PC-3 (cell line): ENCODE results near the gene GPC5. TPM values are rescaled to one million over a fixed set of nuclear protein-coding genes. Genes with fewer than 3 reads are reported as not detected.

ENCODE experiments used
- ATAC-seq: fragments of 200-7000 bp; cut with Tn5 transposase; 2 replicates; pipeline ENCODE4 v1.9.1; 2020; ENCODE audit warnings: mild to moderate bottlenecking, moderate library complexity
- BruUV-seq: library from RNA; stranded (reverse); fragments of 400-500 nt; replicated peaks from 2 replicates; lab custom pipeline; 2021; lab: Mats Ljungman, UMichigan
- CTCF ChIA-PET: fragments of 300-600 bp; sonication (Branson Sonifier 250); formaldehyde crosslinking; loops from one replicate; lab custom pipeline; 2022; ENCODE audit warnings: antibody characterized with exemption; lab: Charles Lee
- POLR2A ChIA-PET: fragments of 300-600 bp; sonication (Branson Sonifier 250); formaldehyde crosslinking; loops from one replicate; lab custom pipeline; 2022; ENCODE audit warnings: antibody characterized with exemption; ENCODE audit not compliant: unreplicated experiment; lab: Charles Lee
- DNase-seq: peaks from one replicate; pipeline ENCODE4 v3.0.0-alpha.2; 2015
- H2AFZ ChIP-seq: fragments of 300-600 bp; sonication (generic); 2 replicates; pipeline ENCODE4 v1.6.0; 2016; ENCODE audit warnings: antibody characterized with exemption, low read length
- H3F3A ChIP-seq: fragments of 300-600 bp; sonication (generic); one replicate; pipeline ENCODE4 v1.6.0; 2017; ENCODE audit warnings: antibody characterized with exemption, low read length, control low read depth, mild to moderate bottlenecking; ENCODE audit not compliant: unreplicated experiment
- H3K27ac ChIP-seq: fragments of 300-600 bp; sonication (generic); 2 replicates; pipeline ENCODE4 v1.5.1; 2016; ENCODE audit warnings: mild to moderate bottlenecking, low read length
- H3K27me3 ChIP-seq: fragments of 300-600 bp; sonication (generic); 2 replicates; pipeline ENCODE4 v1.6.1; 2016; ENCODE audit warnings: low read length, mixed read lengths
- H3K36me3 ChIP-seq: fragments of 300-600 bp; sonication (generic); 2 replicates; pipeline ENCODE4 v1.6.1; 2016; ENCODE audit warnings: low read depth, mixed run types, low read length, mixed read lengths
- H3K4me1 ChIP-seq: fragments of 300-600 bp; sonication (generic); 2 replicates; pipeline ENCODE4 v1.5.1; 2016; ENCODE audit warnings: low read length; ENCODE audit not compliant: insufficient read depth
- H3K4me2 ChIP-seq: fragments of 300-600 bp; sonication (generic); 2 replicates; pipeline ENCODE4 v1.6.0; 2016; ENCODE audit warnings: low read length
- H3K4me3 ChIP-seq: fragments of 300-600 bp; sonication (generic); 2 replicates; pipeline ENCODE4 v1.5.1; 2016; ENCODE audit warnings: mild to moderate bottlenecking, low read length, mixed read lengths
- H3K79me2 ChIP-seq: fragments of 300-600 bp; sonication (generic); 2 replicates; pipeline ENCODE4 v1.6.1; 2017; ENCODE audit warnings: low read length, mixed read lengths
- H3K9ac ChIP-seq: fragments of 300-600 bp; sonication (generic); 2 replicates; pipeline ENCODE4 v1.6.0; 2016; ENCODE audit warnings: mild to moderate bottlenecking, low read length
- H3K9me2 ChIP-seq: fragments of 300-600 bp; sonication (generic); replicated peaks from 2 replicates; pipeline ENCODE4 v1.6.1; 2016; ENCODE audit warnings: mixed run types, low read length, mixed read lengths
- H3K9me3 ChIP-seq: fragments of 300-600 bp; sonication (generic); 2 replicates; pipeline ENCODE4 v1.6.1; 2016; ENCODE audit warnings: low read length, mixed read lengths
- H4K20me1 ChIP-seq: fragments of 300-600 bp; sonication (generic); 2 replicates; pipeline ENCODE4 v1.6.1; 2016; ENCODE audit warnings: low read length, mixed read lengths
- EZH2 ChIP-seq: fragments of 300-600 bp; sonication (generic); IDR thresholded peaks from one replicate; pipeline ENCODE4 v1.6.1; 2017; ENCODE audit warnings: antibody characterized with exemption, mild to moderate bottlenecking, low read length; ENCODE audit not compliant: unreplicated experiment
- EZH2phosphoT487 ChIP-seq: fragments of 300-600 bp; sonication (generic); IDR thresholded peaks from 2 replicates; pipeline ENCODE4 v1.6.1; 2018; ENCODE audit warnings: mild to moderate bottlenecking, antibody characterized with exemption, low read length, borderline replicate concordance
- intact Hi-C: fragments of 100-400 bp; cut with micrococcal nuclease; formaldehyde crosslinking; loops from 2 replicates; pipeline ENCODE4 v1.9.0; 2023
- total RNA-seq: library from RNA; depleted of rRNA; stranded (reverse); fragments of >200 nt; gene quantifications from 2 replicates; pipeline ENCODE4 v1.2.3, GENCODE V29; 2014
- TF ChIP-seq, protein P1 (sequence below): fragments of 300-600 bp; sonication (generic); conservative IDR thresholded peaks from 2 replicates; pipeline ENCODE4 v1.5.1; 2017; ENCODE audit warnings: antibody characterized with exemption, low read depth, mild to moderate bottlenecking, low read length

GPC5 gene
- total RNA-seq, 1 experiment from 2014 or later: not detected

DNA sequence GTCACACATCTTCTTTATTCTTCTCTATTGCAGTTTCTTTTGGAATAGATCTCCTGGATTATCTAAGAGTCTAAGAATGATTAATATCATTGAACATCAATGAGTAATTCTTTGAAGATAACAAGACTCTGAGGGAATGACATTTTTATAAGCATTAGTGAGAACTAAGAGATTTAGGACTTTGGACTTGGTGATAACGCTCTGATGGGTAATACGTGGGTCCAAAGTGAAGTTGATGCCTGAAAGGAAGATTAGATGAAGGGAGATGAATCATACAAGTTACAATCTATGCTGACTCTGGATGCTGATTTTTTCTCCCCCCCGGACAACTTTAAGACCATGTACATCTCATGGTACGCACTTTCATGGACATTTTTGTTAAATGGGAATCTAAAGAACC is 364.5 kb downstream of the GPC5 start:
- Histone ChIP-seq H3K4me3 (no peak overlapping the region), H3K36me3 (no peaks in the 10 kb centered on the region), H3K79me2 (no peaks in the 10 kb centered on the region), H3K9ac (no peak overlapping the region), H3K9me2 (no peaks in the 10 kb centered on the region), H3K27me3 (no peaks in the 10 kb centered on the region), H3K4me1 (no peaks in the 10 kb centered on the region), H3K4me2 (no peak overlapping the region), H2AFZ (no peak overlapping the region), H3K27ac (no peak overlapping the region), H3F3A (no peaks in the 10 kb centered on the region), H3K9me3 (no peaks in the 10 kb centered on the region), H4K20me1 (no peaks in the 10 kb centered on the region)
- intact Hi-C loops: no loop called here
- POLR2A ChIA-PET: no interaction called here
- DNase-seq: no peak
- no peak for ATAC-seq
- no peak for TF ChIP-seq EZH2
- TF ChIP-seq, protein P1, sequence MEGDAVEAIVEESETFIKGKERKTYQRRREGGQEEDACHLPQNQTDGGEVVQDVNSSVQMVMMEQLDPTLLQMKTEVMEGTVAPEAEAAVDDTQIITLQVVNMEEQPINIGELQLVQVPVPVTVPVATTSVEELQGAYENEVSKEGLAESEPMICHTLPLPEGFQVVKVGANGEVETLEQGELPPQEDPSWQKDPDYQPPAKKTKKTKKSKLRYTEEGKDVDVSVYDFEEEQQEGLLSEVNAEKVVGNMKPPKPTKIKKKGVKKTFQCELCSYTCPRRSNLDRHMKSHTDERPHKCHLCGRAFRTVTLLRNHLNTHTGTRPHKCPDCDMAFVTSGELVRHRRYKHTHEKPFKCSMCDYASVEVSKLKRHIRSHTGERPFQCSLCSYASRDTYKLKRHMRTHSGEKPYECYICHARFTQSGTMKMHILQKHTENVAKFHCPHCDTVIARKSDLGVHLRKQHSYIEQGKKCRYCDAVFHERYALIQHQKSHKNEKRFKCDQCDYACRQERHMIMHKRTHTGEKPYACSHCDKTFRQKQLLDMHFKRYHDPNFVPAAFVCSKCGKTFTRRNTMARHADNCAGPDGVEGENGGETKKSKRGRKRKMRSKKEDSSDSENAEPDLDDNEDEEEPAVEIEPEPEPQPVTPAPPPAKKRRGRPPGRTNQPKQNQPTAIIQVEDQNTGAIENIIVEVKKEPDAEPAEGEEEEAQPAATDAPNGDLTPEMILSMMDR: no peak
- no peak for TF ChIP-seq EZH2phosphoT487
- CTCF ChIA-PET: no interaction called here
- BruUV-seq: no TSS peak

DNA sequence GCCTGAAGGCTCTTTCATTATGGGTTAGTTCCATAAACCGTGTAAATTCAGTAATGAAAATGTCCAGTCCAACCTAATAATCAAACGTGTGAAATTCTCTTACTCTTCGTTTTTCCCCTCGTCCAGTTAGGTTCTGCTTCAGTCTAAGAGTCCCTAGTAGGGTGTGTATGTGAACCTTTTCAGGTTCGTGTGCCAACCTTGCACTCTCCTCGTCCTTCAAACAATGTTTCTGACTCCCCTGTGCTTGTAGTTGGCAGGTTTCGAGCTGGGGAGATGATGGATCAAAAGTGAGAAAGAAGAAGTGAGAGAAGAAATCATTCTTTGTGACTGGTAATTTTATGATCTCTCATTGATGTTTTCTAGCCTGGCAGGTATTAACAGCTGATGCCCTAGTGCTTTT is 366.1 kb downstream of the GPC5 start:
- Histone ChIP-seq H3K4me2 (no peak overlapping the region), H3F3A (no peaks in the 10 kb centered on the region), H3K27ac (no peak overlapping the region), H2AFZ (no peak overlapping the region), H3K9me2 (no peaks in the 10 kb centered on the region), H3K36me3 (no peaks in the 10 kb centered on the region), H3K4me3 (no peak overlapping the region), H3K4me1 (no peaks in the 10 kb centered on the region), H4K20me1 (no peaks in the 10 kb centered on the region), H3K9me3 (no peaks in the 10 kb centered on the region), H3K27me3 (no peaks in the 10 kb centered on the region), H3K9ac (no peak overlapping the region), H3K79me2 (no peaks in the 10 kb centered on the region)
- DNase-seq (no peak), ATAC-seq (no peak)
- intact Hi-C loops: no loop called here
- BruUV-seq: no TSS peak
- TF ChIP-seq, protein P1: no peak
- TF ChIP-seq EZH2: no peak
- no peak for TF ChIP-seq EZH2phosphoT487
- POLR2A ChIA-PET: no interaction called here
- CTCF ChIA-PET: interaction anchor here (0.5 kb wide), 1 partner anchor 18 kb away, joined by 3 read pairs; no protein-coding TSS in a partner anchor

DNA sequence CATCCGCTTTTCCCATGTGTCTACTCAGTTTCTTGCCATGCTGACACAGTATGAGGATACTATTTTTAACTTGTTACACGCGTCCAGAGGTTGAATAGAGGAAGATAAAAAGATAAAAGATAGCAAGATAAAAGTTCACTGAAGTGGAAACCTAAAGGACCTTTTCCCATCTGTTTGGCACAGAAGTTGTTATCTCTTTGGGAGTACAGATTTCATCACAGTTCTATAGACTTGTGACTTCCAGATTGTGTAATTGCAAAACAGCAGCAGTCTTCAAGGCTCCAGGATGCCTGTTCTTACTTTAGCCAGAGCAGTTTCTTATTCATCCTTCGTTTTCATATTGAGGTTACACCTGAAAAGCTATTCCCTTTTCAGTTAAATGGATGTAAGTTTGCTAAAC is 369.2 kb downstream of the GPC5 start:
- ATAC-seq (no peak), DNase-seq (no peak)
- TF ChIP-seq EZH2phosphoT487: no peak
- no peak for TF ChIP-seq EZH2
- TF ChIP-seq, protein P1: no peak
- no peaks in the 10 kb centered on the region for H3K9me3 ChIP-seq
- no peaks in the 10 kb centered on the region for H4K20me1 ChIP-seq
- no peaks in the 10 kb centered on the region for H3K27me3 ChIP-seq
- H3K4me1 ChIP-seq: no peaks in the 10 kb centered on the region
- BruUV-seq: no TSS peak
- no peaks in the 10 kb centered on the region for H3K79me2 ChIP-seq
- no peak overlapping the region for H3K4me3 ChIP-seq
- intact Hi-C loops: no loop called here
- H3K36me3 ChIP-seq: no peaks in the 10 kb centered on the region
- no peak overlapping the region for H3K9ac ChIP-seq
- no peaks in the 10 kb centered on the region for H3K9me2 ChIP-seq
- H3F3A ChIP-seq: no peaks in the 10 kb centered on the region
- H3K27ac ChIP-seq: no peak overlapping the region
- no peak overlapping the region for H3K4me2 ChIP-seq
- POLR2A ChIA-PET: no interaction called here
- no peak overlapping the region for H2AFZ ChIP-seq
- CTCF ChIA-PET: no interaction called here
